Left cardiac atrium (tissue), 4 donors: ENCODE data around the gene ETV6. TPM values are rescaled to one million over a fixed set of nuclear protein-coding genes. Genes with fewer than 3 reads are reported as not detected.
A peak's percentile ranks its signal among the peaks of the same experiment; 100 is the strongest.

Source experiments
- ATAC-seq, 2 donors: fragments of 200-7000 bp; cut with Tn5 transposase; one replicate each; pipeline ENCODE4 v1.9.1; 2020; ENCODE audit warnings: mild to moderate bottlenecking in 2 of 2, moderate library complexity in 2 of 2
- DNase-seq: peaks from one replicate; pipeline ENCODE4 v3.0.0-alpha.2; 2020
- intact Hi-C, 2 donors: fragments of 100-400 bp; cut with DNase I; formaldehyde crosslinking; loops; one replicate each; pipeline versions ENCODE4 v1.14.1 to v1.15.1; 2022 to 2023
- total RNA-seq, 2 donors: library from RNA; stranded (reverse); fragmentation: NEBNext Ultra II Directional; extraction: Animal tissue kit (Norgen Biotek cat#: 25700); gene quantifications; one replicate each; pipeline ENCODE4 v1.2.1, GENCODE V29; 2021
- donor health status: DM: no; HTN: yes; CAD: no.
- donor health status: DM: no; HTN: yes; CAD: no; lungs with severe emphysema.
- donor health status: DM: yes; HTN: yes; CAD: no.
- donor health status: Dilated cardiomyopathy.

Gene ETV6
- total RNA-seq, 2 donors from 2014 or later = 12.1 to 20.2 TPM

GRCh38 chr12:11870041-11870451 lies 220.6 kb downstream of the ETV6 start:
- ATAC-seq (no peak), DNase-seq (no peak)
- intact Hi-C loops = no loop called here

GRCh38 chr12:11872055-11872454 lies 222.6 kb downstream of the ETV6 start:
- ATAC-seq (no peak), DNase-seq (no peak)
- intact Hi-C loops = no loop called here

- ATAC-seq (no peak), DNase-seq (no peak)
- intact Hi-C loops = no loop called here
These were observed 226.0 kb downstream of the ETV6 start for GRCh38 chr12:11875414-11875935.

GRCh38 chr12:11876307-11876706 lies 226.8 kb downstream of the ETV6 start:
- no peak for ATAC-seq
- no peak for DNase-seq
- intact Hi-C loops = no loop called here

- no peak for DNase-seq
- intact Hi-C loops = no loop called here
- peak in 1 of 2 donors; percentile 26 for ATAC-seq
These were observed 227.8 kb downstream of the ETV6 start for GRCh38 chr12:11877102-11877826.

- ATAC-seq (peak; percentile 72 to 96), DNase-seq (peak; percentile 53)
- intact Hi-C loops = no loop called here
These were observed 228.7 kb downstream of the ETV6 start for GRCh38 chr12:11877869-11878780.

GRCh38 chr12:11879306-11879705 lies 229.8 kb downstream of the ETV6 start:
- DNase-seq (no peak), ATAC-seq (no peak)
- intact Hi-C loops = no loop called here

- ATAC-seq (no peak), DNase-seq (no peak)
- intact Hi-C loops = no loop called here
These were observed 230.9 kb downstream of the ETV6 start for GRCh38 chr12:11880381-11880780.

GRCh38 chr12:11881835-11882234 lies 232.4 kb downstream of the ETV6 start:
- intact Hi-C loops = no loop called here

GRCh38 chr12:11882301-11883019 lies 233.0 kb downstream of the ETV6 start:
- intact Hi-C loops = no loop called here
- ATAC-seq (no peak), DNase-seq (no peak)

More at GRCh38 chr12:11881835-11882234, 232.4 kb downstream of the ETV6 start:
- ATAC-seq = no peak
- DNase-seq = no peak

- intact Hi-C loops = no loop called here
- DNase-seq (no peak), ATAC-seq (no peak)
These were observed 234.6 kb downstream of the ETV6 start for GRCh38 chr12:11884116-11884515.

- DNase-seq (no peak), ATAC-seq (peak; percentile 36 to 70)
- intact Hi-C loops = no loop called here
These were observed 235.2 kb downstream of the ETV6 start for GRCh38 chr12:11884706-11885105.

GRCh38 chr12:11885261-11886038 lies 236.0 kb downstream of the ETV6 start:
- intact Hi-C loops = no loop called here
- DNase-seq = no peak
- peak; percentile 53 to 77 for ATAC-seq

- intact Hi-C loops = no loop called here
- ATAC-seq (no peak), DNase-seq (no peak)
These were observed 236.9 kb downstream of the ETV6 start for GRCh38 chr12:11886339-11886738.

GRCh38 chr12:11888029-11888428 lies 238.6 kb downstream of the ETV6 start:
- ATAC-seq (no peak), DNase-seq (no peak)
- intact Hi-C loops = no loop called here

GRCh38 chr12:11891346-11891745 lies 241.9 kb downstream of the ETV6 start:
- DNase-seq (no peak), ATAC-seq (no peak)
- intact Hi-C loops = no loop called here

GRCh38 chr12:11891754-11892386 lies 242.4 kb downstream of the ETV6 start:
- DNase-seq = peak; percentile 63
- intact Hi-C loops = no loop called here
- peak; percentile 89 for ATAC-seq

- intact Hi-C loops = no loop called here
- no peak for ATAC-seq
- no peak for DNase-seq
These were observed 244.5 kb downstream of the ETV6 start for GRCh38 chr12:11893998-11894397.
